NOMO-1 treated with DMSO at 0.1 percent for 48 hours (cell line): ENCODE results near the gene MDM4.
"Not testable (repeated sequence)": the region's sequence is repeated elsewhere in the genome, so short reads cannot be mapped to it uniquely, and the experiment has no call there.

Experiments used
- DNase-seq: peaks from one replicate; lab custom pipeline; 2025; ENCODE audit not compliant: unreplicated experiment; lab: John Stamatoyannopoulos, UW

MDM4 gene

GRCh38 chr1:204513117-204513716 is 3.0 kb upstream of the MDM4 start:
- peak; percentile 97 for DNase-seq

- no peak for DNase-seq
These were observed 1.4 kb upstream of the MDM4 start for GRCh38 chr1:204514828-204515227.

GRCh38 chr1:204517382-204517781 is 1.2 kb downstream of the MDM4 start:
- DNase-seq: not testable (repeated sequence)

- DNase-seq: peak; percentile 44
These were observed 4.9 kb downstream of the MDM4 start for GRCh38 chr1:204520834-204521709.

GRCh38 chr1:204521941-204522521 is 5.8 kb downstream of the MDM4 start:
- DNase-seq: not testable (repeated sequence)

GRCh38 chr1:204523605-204524215 is 7.5 kb downstream of the MDM4 start:
- no peak for DNase-seq

- DNase-seq: no peak
These were observed 8.8 kb downstream of the MDM4 start for GRCh38 chr1:204524986-204525385.

- DNase-seq: no peak
These were observed 12.0 kb downstream of the MDM4 start for GRCh38 chr1:204528241-204528640.

GRCh38 chr1:204528677-204529076 is 12.5 kb downstream of the MDM4 start:
- no peak for DNase-seq

GRCh38 chr1:204529371-204529895 is 13.2 kb downstream of the MDM4 start:
- no peak for DNase-seq

GRCh38 chr1:204530932-204531331 is 14.7 kb downstream of the MDM4 start:
- peak; percentile 92 for DNase-seq

- DNase-seq: no peak
These were observed 16.6 kb downstream of the MDM4 start for GRCh38 chr1:204532832-204533231.

- no peak for DNase-seq
These were observed 25.4 kb downstream of the MDM4 start for GRCh38 chr1:204541626-204542025.

GRCh38 chr1:204544321-204544720 is 28.1 kb downstream of the MDM4 start:
- peak; percentile 0 for DNase-seq

GRCh38 chr1:204545202-204545601 is 29.0 kb downstream of the MDM4 start:
- no peak for DNase-seq

- DNase-seq: no peak
These were observed 29.7 kb downstream of the MDM4 start for GRCh38 chr1:204545881-204546280.

- DNase-seq: no peak
These were observed 32.1 kb downstream of the MDM4 start for GRCh38 chr1:204548265-204548664.

- DNase-seq: no peak
These were observed 33.1 kb downstream of the MDM4 start for GRCh38 chr1:204549313-204549712.

- DNase-seq: no peak
These were observed 34.7 kb downstream of the MDM4 start for GRCh38 chr1:204550926-204551325.

GRCh38 chr1:204556458-204557052 is 40.3 kb downstream of the MDM4 start:
- DNase-seq: no peak

- DNase-seq: no peak
These were observed 42.3 kb downstream of the MDM4 start for GRCh38 chr1:204558467-204558866.
